Lower leg skin (tissue), 4 donors: ENCODE results near the gene ITGA2. TPM values are rescaled to one million over a fixed set of nuclear protein-coding genes. Genes with fewer than 3 reads are reported as not detected.

Experiments
- DNase-seq, 2 donors: peaks; one replicate each; pipeline ENCODE4 v3.0.0-alpha.2; 2019; ENCODE audit warnings: low spot score in 2 of 2
- H3K4me3 ChIP-seq: fragments of 200-600 bp; sonication (generic); 2 replicates; pipeline ENCODE4 v1.5.1; 2017; ENCODE audit warnings: mild to moderate bottlenecking, low read depth; ENCODE audit not compliant: poor library complexity, severe bottlenecking
- POLR2A ChIP-seq, 2 donors: fragments of 450-650 bp; IDR thresholded peaks; one replicate each; pipeline ENCODE4 v1.6.1; 2016 to 2017; ENCODE audit warnings: antibody characterized with exemption in 2 of 2, mild to moderate bottlenecking in 1 of 2, moderate library complexity in 1 of 2
- WGBS, 2 donors: methylation state at CpG; one replicate each; pipeline ENCODE4 v1.1.5; 2018; 5-methylcytosine and 5-hydroxymethylcytosine counted together
- intact Hi-C: fragments of 100-400 bp; cut with DNase I; formaldehyde crosslinking; loops from one replicate; pipeline ENCODE4 v1.15.0; 2023; ENCODE audit warnings: low total_unique reads
- total RNA-seq, 4 donors: library from RNA; depleted of rRNA; stranded (reverse); fragments of >200 nt; gene quantifications; one replicate each; pipeline ENCODE4 v1.1.0, GENCODE V29; 2016
- TF ChIP-seq, protein P1 (sequence below), 3 donors: fragments of 450-650 bp; IDR thresholded peaks; one replicate each; pipeline ENCODE4 v1.5.1; 2016; ENCODE audit warnings: antibody characterized with exemption in 3 of 3, mild to moderate bottlenecking in 3 of 3, moderate library complexity in 2 of 3

The ITGA2 gene
- total RNA-seq, 4 donors from 2014 or later: 28.6 to 36.7 (median 34.1) TPM

DNA sequence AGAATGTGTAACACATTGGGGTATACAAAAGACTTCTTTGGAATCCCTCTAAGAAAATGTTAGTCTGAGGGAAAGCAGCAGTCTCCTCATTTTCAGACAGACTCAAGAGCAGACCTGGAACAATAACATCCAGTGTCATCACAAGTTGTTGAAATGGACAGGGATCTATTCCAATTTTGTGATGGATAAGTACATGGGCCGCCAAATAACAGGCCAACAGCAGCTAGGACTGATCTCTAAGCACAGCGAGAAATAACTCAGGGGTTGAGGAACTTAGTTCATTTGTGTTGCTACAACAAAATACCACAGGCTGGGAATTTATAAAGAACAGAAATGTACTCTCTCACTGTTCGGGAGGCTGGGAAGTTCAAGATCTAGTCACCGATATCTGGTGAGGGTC lies 7.6 kb upstream of the ITGA2 start:
- TF ChIP-seq, protein P1, sequence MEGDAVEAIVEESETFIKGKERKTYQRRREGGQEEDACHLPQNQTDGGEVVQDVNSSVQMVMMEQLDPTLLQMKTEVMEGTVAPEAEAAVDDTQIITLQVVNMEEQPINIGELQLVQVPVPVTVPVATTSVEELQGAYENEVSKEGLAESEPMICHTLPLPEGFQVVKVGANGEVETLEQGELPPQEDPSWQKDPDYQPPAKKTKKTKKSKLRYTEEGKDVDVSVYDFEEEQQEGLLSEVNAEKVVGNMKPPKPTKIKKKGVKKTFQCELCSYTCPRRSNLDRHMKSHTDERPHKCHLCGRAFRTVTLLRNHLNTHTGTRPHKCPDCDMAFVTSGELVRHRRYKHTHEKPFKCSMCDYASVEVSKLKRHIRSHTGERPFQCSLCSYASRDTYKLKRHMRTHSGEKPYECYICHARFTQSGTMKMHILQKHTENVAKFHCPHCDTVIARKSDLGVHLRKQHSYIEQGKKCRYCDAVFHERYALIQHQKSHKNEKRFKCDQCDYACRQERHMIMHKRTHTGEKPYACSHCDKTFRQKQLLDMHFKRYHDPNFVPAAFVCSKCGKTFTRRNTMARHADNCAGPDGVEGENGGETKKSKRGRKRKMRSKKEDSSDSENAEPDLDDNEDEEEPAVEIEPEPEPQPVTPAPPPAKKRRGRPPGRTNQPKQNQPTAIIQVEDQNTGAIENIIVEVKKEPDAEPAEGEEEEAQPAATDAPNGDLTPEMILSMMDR (IDR thresholded peaks at IDR 0.05): no peak
- no peak for TF ChIP-seq POLR2A (IDR thresholded peaks at IDR 0.05)
- intact Hi-C loops: no loop called here
- H3K4me3 ChIP-seq: no peak overlapping the region
- DNase-seq: no peak
- WGBS, 2 donors: 53 to 61% methylated on average over 4 of the region's 4 CpGs

DNA sequence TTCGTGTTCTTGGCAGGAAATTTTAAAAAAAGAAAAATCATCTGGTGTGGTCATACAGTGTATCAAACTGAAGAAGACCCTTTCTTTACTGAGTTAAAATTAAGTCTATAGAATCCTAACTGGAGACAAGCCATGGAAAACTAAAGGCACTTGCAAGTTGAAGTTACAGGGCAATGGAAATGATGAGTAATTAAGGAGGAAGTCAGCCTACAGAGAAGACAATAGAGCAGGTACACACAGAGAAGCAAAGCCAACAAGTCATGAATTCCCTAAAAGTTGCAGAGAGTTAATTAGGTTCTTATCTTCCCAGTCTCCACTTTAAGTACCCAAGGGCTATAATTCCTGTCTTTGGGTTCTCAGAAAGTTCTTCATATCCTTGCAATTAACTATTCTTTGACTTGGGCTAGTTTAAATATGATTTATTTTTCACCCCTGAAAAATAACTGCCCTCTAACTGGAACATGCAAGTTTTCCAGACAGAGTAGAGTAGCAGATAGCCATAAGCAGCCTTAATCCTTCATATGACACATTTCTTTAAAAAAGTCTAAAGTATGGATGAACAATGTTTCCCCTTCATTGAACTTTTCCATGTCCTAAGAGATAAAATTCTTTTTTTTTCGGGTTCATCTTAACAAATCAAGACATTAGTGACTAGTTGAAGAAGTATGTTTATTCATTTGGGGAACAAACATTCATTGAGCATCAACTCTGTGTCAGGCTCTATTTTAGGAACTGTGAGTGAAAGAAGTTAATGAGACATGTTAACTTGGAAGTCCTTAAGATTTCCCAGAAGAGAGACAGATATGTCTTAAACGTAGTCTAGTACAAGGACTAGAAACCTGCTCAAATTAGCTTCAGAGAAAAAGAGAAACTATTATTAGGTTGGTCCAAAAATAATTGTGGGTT lies 5.2 kb upstream of the ITGA2 start:
- intact Hi-C loops: no loop called here
- WGBS, 2 donors: 30 to 31% methylated on average over 3 of the region's 3 CpGs
- no peak for DNase-seq
- H3K4me3 ChIP-seq: no peak overlapping the region
- TF ChIP-seq, protein P1 (IDR thresholded peaks at IDR 0.05): no peak
- no peak for TF ChIP-seq POLR2A (IDR thresholded peaks at IDR 0.05)

DNA sequence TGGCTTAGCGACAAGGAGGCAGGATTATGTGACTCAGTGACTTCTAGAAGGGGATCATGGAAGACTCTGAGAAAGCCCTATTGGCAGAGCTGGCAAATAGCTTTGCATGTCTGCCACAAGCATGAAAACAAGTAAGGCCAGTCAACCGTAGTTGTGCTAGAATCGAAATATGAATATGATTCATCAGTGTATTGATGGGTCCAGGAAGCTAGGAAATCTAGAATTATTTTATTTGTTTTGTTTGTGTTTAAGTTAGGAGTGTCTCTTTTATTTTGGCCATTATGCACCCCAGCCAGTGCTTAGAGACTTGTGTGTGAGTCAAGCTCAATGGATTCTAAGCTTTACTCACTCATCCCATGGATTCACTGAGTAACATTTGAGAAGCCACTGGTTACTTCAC lies 3.8 kb upstream of the ITGA2 start:
- TF ChIP-seq, protein P1 (IDR thresholded peaks at IDR 0.05): no peak
- TF ChIP-seq POLR2A (IDR thresholded peaks at IDR 0.05): no peak
- no peak for DNase-seq
- no peak overlapping the region for H3K4me3 ChIP-seq
- WGBS, 2 donors: 53 to 55% methylated on average over 3 of the region's 3 CpGs
- intact Hi-C loops: no loop called here

DNA sequence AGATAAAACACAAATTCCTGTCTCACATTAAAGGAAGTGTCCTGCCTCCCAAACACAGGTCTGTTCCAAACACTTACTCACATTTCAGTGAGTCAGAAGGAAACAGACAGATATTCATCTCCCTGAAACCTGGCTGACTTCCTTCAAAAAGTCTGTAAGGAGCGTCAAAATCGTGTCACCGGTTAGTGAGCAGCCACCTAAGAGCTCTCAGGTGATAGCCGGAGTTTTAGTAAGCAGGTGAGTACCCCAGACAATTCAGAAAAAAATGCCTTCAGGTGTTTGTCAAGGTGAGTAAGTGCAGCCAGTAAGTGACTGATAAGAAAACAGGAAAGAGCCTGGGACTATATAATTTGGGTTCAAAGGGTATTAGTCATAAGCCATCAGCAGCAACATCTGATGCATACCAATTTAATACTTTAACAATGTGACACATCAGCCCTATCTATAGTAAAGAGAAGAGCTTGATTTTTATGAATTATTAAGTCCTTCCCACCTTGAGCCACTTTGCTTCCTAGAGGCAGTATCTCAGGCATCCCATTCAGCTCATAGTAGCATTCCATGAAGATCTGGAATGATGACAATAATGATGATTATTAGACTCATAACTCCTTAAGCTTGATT lies 1.3 kb upstream of the ITGA2 start:
- WGBS, 2 donors: 27 to 55% methylated on average over 4 of the region's 4 CpGs
- intact Hi-C loops: no loop called here
- TF ChIP-seq POLR2A (IDR thresholded peaks at IDR 0.05): no peak
- TF ChIP-seq, protein P1 (IDR thresholded peaks at IDR 0.05): no peak
- no peak for DNase-seq
- H3K4me3 ChIP-seq: no peak overlapping the region

DNA sequence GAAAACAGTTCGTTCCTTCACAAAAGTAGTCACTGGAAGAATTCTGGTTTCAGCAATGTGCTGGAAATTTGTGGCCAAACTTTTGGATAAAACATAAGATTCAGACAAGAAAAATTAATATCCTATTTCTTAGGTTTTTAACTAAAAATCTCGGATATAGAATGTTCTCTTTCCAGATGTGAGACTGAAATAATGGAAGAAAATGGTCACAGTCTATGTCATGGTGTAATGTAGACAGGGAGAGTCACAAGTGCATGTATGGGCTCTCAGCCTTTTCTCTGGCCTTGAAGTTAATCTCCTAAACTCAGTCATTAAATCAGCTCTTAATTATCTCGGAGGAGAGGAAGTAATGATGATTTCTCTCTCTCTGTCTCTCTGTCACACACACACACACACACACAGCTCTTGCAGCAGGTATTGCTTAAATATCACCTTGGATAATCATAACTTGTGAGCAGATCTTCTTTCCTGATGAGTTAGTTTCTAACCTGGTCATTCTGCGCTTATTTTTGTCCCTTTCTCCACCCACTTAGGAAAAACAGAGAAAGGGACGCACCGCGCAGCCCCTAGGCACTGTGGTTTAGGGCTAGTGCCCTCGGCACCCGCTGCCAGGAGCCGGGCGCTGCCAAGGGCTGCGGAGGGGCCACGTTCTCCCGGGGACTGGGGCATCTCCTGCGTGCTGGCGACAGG lies 672 bp upstream of the ITGA2 start:
- TF ChIP-seq POLR2A (IDR thresholded peaks at IDR 0.05): no peak
- TF ChIP-seq, protein P1 (IDR thresholded peaks at IDR 0.05): no peak
- DNase-seq: no peak
- WGBS, 2 donors: 4 to 8% methylated on average over 11 to 14 of the region's 16 CpGs
- intact Hi-C loops: no loop called here
- H3K4me3 ChIP-seq: peak overlapping the region; percentile 64
